Chondrocyte (in vitro differentiated cells): ENCODE results near the gene GALNT2. TPM values are rescaled to one million over a fixed set of nuclear protein-coding genes. Genes with fewer than 3 reads are reported as not detected.

ENCODE experiments used
- DNase-seq: peaks from one replicate; pipeline ENCODE4 v3.0.0; 2021; ENCODE audit warnings: mixed read lengths, low spot score
- H3K27ac Mint-ChIP-seq: one replicate; pipeline ENCODE4 v1.8.0; 2021; ENCODE audit warnings: mild to moderate bottlenecking, moderate library complexity, mixed read lengths; ENCODE audit not compliant: unreplicated experiment
- H3K27me3 Mint-ChIP-seq: 2 replicates; pipeline ENCODE4 v1.8.0; 2021; ENCODE audit warnings: low read depth, mixed read lengths
- H3K36me3 Mint-ChIP-seq: 2 replicates; pipeline ENCODE4 v1.8.0; 2021; ENCODE audit warnings: low read depth, mixed read lengths
- H3K4me1 Mint-ChIP-seq: 2 replicates; pipeline ENCODE4 v1.8.0; 2021; ENCODE audit warnings: low read depth, mild to moderate bottlenecking, mixed read lengths
- H3K4me3 Mint-ChIP-seq: one replicate; pipeline ENCODE4 v1.8.0; 2021; ENCODE audit warnings: mild to moderate bottlenecking, moderate library complexity, mixed read lengths; ENCODE audit not compliant: unreplicated experiment
- H3K9me3 Mint-ChIP-seq: 2 replicates; pipeline ENCODE4 v1.8.0; 2021; ENCODE audit warnings: low read depth, mixed read lengths
- total RNA-seq: library from RNA; stranded (reverse); gene quantifications from 3 replicates; pipeline ENCODE4 v1.2.1, GENCODE V29; 2021
- TF ChIP-seq, protein P1 (sequence below): fragments of 200-600 bp; sonication (generic); IDR thresholded peaks from 2 replicates; pipeline ENCODE4 v1.5.0; 2021; ENCODE audit warnings: antibody characterized with exemption, mild to moderate bottlenecking, moderate library complexity

Gene GALNT2
- total RNA-seq, 1 donor from 2014 or later = 223 TPM

DNA sequence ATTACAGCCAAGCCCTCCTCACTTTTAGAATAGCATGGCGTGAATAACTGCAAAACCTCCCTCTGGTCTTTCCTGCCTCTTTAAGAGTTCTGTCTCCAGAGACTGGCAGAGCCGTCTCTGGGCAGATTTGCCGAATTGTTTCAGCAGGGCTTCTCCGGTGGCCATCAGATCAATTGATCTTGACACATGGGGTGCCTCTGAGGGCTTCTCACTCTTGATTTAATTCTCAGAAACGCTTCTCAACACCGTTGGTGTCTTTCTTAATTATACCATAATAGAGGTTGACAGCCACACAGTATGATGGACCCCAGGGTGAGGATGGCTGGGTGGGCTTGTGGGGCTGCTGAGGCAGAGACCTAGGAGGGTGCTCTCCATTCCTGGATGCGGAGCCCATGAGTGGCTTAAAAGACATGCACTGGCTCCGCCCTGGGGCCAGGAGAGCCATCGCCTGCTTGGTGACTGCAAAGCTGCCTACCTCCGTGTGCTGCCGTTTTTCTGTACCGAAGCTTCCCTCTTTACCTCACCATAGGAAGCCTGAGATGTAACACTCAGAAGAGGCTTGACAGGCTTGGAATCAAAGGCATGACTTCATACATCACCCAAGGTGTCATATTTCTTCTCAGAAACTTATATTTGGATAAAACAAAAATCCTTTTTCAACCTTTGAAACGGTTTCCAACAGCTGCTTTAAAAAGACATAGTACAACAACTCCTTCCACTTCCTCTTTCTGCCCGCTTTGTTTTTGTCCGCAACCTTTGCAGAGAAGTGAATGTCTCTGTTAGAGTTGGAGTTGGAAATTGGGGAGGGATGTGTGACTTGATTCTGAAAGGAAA lies 82.9 kb downstream of the GALNT2 start:
- Mint-ChIP-seq H3K27me3 (no peaks in the 10 kb centered on the region), H3K4me3 (no peak overlapping the region), H3K27ac (peak overlapping the region; percentile 58), H3K4me1 (peaks cover 72% of the 10 kb centered on the region), H3K36me3 (no peaks in the 10 kb centered on the region), H3K9me3 (no peaks in the 10 kb centered on the region)
- TF ChIP-seq, protein P1, sequence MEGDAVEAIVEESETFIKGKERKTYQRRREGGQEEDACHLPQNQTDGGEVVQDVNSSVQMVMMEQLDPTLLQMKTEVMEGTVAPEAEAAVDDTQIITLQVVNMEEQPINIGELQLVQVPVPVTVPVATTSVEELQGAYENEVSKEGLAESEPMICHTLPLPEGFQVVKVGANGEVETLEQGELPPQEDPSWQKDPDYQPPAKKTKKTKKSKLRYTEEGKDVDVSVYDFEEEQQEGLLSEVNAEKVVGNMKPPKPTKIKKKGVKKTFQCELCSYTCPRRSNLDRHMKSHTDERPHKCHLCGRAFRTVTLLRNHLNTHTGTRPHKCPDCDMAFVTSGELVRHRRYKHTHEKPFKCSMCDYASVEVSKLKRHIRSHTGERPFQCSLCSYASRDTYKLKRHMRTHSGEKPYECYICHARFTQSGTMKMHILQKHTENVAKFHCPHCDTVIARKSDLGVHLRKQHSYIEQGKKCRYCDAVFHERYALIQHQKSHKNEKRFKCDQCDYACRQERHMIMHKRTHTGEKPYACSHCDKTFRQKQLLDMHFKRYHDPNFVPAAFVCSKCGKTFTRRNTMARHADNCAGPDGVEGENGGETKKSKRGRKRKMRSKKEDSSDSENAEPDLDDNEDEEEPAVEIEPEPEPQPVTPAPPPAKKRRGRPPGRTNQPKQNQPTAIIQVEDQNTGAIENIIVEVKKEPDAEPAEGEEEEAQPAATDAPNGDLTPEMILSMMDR = no peak
- no peak for DNase-seq

DNA sequence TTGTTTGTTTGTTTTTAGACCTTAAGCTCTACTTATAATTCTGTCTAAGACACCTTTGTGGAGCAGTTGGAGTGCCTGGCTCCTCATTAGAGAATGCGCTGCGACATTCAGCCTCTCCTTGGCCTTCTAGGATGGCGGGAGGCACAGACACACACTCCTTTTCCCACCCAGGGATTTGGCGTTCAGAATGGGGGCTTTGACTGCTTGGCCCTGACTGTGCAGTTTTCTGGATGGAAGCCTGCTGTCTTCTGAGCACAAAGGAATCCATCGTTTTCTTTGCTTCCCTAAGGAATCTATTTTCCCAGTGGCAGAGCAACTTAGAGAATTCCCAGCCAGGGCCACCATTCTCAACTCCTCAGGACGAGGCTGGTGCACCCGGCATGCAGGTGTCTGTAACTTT lies 83.6 kb downstream of the GALNT2 start:
- TF ChIP-seq, protein P1 = no peak
- H3K36me3 Mint-ChIP-seq = no peaks in the 10 kb centered on the region
- H3K4me1 Mint-ChIP-seq = peaks cover 71% of the 10 kb centered on the region
- no peak for DNase-seq
- H3K9me3 Mint-ChIP-seq = no peaks in the 10 kb centered on the region
- peak overlapping the region; percentile 58 for H3K27ac Mint-ChIP-seq
- H3K4me3 Mint-ChIP-seq = no peak overlapping the region
- H3K27me3 Mint-ChIP-seq = no peaks in the 10 kb centered on the region

DNA sequence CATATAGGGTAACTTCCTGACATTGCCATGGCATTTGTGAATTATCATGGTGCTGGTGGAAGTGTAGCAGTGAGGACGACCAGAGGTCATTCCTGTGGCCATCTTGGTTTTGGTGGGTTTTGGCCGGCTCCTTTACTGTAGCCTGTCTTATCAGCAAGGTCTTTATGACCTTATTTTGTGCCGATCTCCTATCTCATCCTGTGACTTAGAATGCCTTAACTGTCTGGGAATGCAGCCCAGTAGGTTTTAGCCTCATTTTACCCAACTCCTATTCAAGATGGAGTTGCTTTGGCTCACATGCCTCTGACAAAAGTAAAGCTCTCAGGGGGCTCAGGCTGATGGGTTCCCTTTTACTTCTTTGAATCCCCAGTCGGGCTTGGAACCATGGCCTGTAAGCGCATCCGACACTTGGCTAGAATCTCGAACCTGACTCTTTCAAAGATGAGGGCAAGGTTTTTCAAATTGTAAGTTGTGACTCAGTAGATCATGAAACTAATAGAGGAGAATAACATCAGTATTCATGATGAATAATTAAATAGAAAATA lies 85.0 kb downstream of the GALNT2 start:
- DNase-seq = no peak
- Mint-ChIP-seq H3K4me3 (no peak overlapping the region), H3K9me3 (peaks cover 3% of the 10 kb centered on the region), H3K4me1 (peaks cover 67% of the 10 kb centered on the region), H3K27ac (no peak overlapping the region), H3K36me3 (no peaks in the 10 kb centered on the region), H3K27me3 (no peaks in the 10 kb centered on the region)
- TF ChIP-seq, protein P1 = no peak

DNA sequence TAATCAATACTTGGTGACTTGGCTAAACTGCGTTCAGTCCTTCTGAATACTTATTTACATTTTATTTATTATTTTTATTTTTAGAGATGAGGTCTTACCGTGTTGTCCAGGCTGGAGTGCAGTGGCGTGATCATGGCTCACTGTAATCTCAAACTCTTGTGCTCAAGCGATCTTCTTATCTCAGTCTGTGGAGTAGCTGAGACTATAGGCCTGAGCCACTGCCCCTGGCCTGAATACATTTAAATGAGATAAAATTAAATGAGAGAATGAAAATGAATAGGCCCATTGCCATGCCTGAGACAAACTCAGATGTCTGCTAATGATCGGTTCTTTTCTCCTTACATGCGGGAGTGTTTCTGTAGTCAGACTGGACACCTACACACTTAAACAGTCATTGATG lies 86.0 kb downstream of the GALNT2 start:
- Mint-ChIP-seq H3K36me3 (no peaks in the 10 kb centered on the region), H3K4me3 (no peak overlapping the region), H3K27me3 (no peaks in the 10 kb centered on the region), H3K4me1 (peaks cover 65% of the 10 kb centered on the region), H3K9me3 (peaks cover 4% of the 10 kb centered on the region), H3K27ac (no peak overlapping the region)
- TF ChIP-seq, protein P1 = no peak
- no peak for DNase-seq

DNA sequence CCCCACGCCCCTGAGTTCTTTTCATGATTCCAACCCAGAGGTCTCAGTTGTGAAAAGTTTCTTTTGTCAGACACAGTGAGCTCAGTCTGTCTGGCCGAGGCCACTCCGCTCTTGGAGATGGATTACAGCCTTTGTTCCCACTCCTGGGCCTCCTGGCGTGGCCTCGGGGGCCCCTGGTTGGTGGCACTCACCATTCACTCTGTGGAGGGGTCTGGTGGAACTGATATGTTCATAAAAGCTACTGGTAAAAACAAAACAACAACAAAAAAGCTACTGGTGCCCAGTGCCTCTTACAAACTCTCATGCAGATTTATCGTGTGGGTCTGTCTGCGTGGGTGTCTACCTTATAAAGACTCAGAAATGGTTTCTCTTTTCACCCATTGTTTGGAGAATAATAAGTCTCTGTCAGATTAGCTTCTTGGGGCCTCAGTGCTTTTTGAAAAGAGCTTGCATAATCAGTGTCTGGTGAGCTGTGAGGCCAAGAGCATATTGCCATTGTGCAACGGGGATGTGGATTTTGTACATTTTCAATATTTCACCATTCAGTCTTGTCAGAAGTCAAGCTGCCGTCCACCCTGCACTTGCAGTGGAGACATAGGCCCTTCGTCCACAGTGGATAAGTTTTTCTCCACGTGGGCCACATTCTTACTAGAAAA lies 86.7 kb downstream of the GALNT2 start:
- Mint-ChIP-seq H3K36me3 (no peaks in the 10 kb centered on the region), H3K27me3 (no peaks in the 10 kb centered on the region), H3K4me1 (peaks cover 68% of the 10 kb centered on the region), H3K9me3 (peaks cover 4% of the 10 kb centered on the region), H3K27ac (no peak overlapping the region), H3K4me3 (no peak overlapping the region)
- TF ChIP-seq, protein P1 = no peak
- DNase-seq = no peak
